Daoy (cell line): Measurements from ENCODE around the gene ST8SIA1. TPM values are rescaled to one million over a fixed set of nuclear protein-coding genes. Genes with fewer than 3 reads are reported as not detected.

ENCODE experiments used
- DNase-seq: peaks from one replicate; pipeline ENCODE4 v3.0.0-alpha.2; 2015; ENCODE audit warnings: low read depth
- total RNA-seq: library from RNA; depleted of rRNA; stranded (reverse); fragments of >200 nt; shearing (Covaris generic); gene quantifications from 2 replicates; pipeline ENCODE4 v1.2.3, GENCODE V29; 2014

ST8SIA1 gene
- total RNA-seq, 1 experiment from 2014 or later, result not detected

- DNase-seq, result no peak
These were observed 4.9 kb downstream of the ST8SIA1 start for GRCh38 chr12:22329621-22330020.

GRCh38 chr12:22325218-22325617 is 9.3 kb downstream of the ST8SIA1 start:
- DNase-seq, result no peak

DNA sequence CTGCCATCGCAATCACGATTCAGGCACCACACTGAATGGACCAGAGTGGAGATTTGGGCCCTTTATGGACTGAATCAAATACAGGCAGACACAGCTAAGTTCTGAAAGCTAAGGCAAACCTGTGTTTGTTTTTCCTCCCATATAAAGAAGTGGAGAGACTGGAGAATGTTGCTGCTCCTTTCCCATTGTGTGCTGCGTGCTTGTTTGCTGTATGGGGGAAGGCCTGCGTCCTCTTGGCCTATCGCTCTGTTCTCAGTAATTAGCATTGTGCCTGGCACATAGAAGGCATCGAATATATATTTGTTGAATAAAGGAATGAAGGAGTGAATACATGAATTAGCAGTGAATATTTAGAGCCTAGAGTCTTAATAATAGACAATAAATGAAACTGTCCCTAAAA is 12.4 kb downstream of the ST8SIA1 start:
- DNase-seq, result no peak

- DNase-seq, result no peak
These were observed 12.9 kb downstream of the ST8SIA1 start for GRCh38 chr12:22321638-22322037.

- DNase-seq, result no peak
These were observed 13.4 kb downstream of the ST8SIA1 start for GRCh38 chr12:22321018-22321605.

DNA sequence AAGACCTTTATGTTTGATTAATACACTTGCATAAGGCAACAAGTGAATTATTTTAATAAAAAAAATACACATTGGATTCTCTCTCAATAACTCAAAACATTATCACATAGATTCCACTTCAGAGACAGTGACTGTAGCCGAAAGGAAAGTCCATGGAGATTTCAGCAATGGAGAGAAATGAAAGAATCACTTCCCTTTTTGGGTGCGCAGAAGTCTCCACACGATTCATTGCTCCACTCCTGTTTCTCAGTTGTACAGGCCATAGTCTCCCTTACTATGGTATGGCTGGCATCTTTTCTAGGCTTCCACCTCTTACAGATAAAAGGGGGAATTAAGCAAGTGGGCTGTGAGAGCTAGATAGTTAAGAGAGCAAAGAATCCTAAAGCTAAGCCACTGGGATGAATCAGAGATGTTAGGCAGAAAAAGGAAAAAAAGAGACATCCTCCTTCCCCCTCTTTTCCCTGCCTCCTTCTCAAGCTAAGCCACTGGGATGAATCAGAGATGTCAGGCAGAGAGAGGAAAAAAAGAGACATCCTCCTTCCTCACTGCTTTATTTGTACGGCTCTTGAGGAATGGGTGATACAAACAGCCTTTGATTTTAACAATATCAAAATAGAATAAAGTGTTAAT is 16.3 kb downstream of the ST8SIA1 start:
- peak; percentile 35 for DNase-seq

- no peak for DNase-seq
These were observed 20.6 kb downstream of the ST8SIA1 start for GRCh38 chr12:22313963-22314330.

- peak; percentile 6 for DNase-seq
These were observed 21.1 kb downstream of the ST8SIA1 start for GRCh38 chr12:22313286-22313962.

- DNase-seq, result peak; percentile 62
These were observed 22.2 kb downstream of the ST8SIA1 start for GRCh38 chr12:22312336-22312735.

- DNase-seq, result no peak
These were observed 23.8 kb downstream of the ST8SIA1 start for GRCh38 chr12:22310709-22311108.

DNA sequence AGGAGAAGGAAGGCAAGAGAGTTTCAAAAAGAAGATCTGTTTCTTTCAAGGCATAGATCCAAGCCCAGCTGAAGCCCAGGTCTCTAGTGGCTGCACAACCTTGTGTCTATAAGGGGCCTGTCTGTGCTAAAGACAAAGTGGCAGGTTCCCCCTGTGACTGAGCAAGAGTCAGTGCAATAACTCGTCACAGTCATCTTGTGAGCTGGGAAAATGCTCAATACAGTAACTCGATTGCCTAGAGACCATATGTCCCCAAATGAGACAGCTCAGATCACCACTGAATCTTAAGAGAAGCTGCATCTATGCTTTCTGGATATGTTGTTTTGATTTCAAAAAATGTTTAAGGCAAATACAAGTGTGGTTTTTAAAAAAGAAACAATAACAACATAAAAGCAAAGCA is 24.2 kb downstream of the ST8SIA1 start:
- no peak for DNase-seq

GRCh38 chr12:22307811-22308210 is 26.7 kb downstream of the ST8SIA1 start:
- DNase-seq, result no peak

GRCh38 chr12:22306311-22306710 is 28.2 kb downstream of the ST8SIA1 start:
- no peak for DNase-seq

DNA sequence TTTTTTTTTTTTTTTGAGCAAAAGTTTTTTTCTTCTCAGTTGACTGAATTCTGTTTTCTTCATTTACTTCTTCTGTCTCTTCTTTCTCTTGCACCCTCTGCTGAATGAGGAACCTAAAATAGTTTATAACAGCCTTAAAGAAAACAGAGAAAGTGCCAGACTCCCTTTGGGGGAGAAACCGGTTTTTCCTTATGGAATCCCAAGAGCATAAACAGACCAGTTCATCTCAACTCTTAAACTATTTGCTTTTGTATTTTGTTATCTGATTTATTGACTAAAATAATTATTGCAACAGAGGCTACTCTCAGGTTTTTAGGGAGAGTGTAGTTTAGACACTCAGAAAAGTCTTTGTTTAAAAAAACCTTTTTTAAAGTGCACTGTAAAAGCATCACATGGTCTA is 30.2 kb downstream of the ST8SIA1 start:
- DNase-seq, result no peak

- no peak for DNase-seq
These were observed 35.1 kb downstream of the ST8SIA1 start for GRCh38 chr12:22299294-22299912.

GRCh38 chr12:22289250-22289649 is 45.3 kb downstream of the ST8SIA1 start:
- no peak for DNase-seq

- peak; percentile 56 for DNase-seq
These were observed 46.5 kb downstream of the ST8SIA1 start for GRCh38 chr12:22287776-22288621.

- DNase-seq, result no peak
These were observed 47.4 kb downstream of the ST8SIA1 start for GRCh38 chr12:22287101-22287500.

DNA sequence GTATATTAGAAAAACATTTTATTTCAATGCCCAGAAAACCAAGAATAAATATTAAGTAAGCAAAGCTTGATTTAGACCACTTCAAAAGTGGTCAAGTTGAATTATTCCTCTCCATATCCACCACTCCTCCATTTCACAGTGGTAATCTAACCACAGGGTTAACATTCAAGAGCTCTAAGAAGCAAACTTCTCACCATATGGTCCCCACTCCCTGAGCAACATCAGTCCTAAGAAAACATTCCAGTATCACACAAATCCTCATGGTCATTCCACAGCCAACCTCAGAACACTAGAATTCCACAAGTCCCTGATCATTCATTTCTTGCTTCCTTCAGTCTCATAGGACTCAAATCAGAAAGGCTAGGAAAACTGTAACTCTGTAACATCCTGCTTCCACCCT is 47.9 kb downstream of the ST8SIA1 start:
- peak; percentile 63 for DNase-seq

- DNase-seq, result no peak
These were observed 48.7 kb downstream of the ST8SIA1 start for GRCh38 chr12:22285846-22286245.

DNA sequence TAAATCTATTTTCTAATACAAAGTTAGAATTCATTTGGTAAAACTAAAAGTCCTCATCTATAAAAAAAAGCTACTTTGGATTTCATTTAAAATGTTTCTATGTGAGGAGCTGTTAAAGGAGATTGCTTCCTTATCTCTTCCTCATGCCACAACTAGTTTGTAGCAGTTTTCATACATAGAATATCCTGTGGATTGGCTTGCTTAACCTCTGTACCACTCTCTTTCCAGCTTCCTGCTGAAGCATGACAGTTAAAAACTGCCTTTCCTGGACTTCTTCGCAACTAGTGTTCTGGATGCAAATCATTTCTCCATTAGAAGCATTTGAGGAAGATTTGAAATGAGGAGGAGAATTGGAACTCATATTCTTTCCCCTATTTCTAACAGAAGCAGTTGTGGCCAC is 49.6 kb downstream of the ST8SIA1 start:
- DNase-seq, result no peak

DNA sequence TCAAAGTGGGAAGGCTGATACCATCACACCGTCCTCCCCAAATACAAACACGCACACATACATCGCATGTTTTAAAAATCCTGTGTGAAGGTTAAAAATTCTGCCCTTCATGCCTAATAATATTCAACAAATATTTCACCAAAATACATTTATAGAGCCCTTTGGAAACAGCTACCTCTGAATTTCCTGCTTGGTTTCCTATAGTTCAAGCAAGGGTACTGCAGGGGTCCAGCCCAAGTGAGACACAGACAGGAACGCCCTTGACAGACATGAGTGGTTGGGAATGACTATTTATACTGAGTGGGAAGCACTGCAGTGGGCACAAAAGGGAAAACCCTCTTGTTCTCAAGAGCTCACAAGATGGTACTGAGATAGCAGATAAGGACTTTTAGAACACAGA is 51.0 kb downstream of the ST8SIA1 start:
- no peak for DNase-seq
